HUES6 (cell line): ENCODE measurements around the gene PPP1R14C.
"Not testable (repeated sequence)": the region's sequence is repeated elsewhere in the genome, so short reads cannot be mapped to it uniquely, and the experiment has no call there.

ENCODE experiments used
- H3K27ac ChIP-seq: 2 replicates; pipeline ENCODE4 v1.7.0; 2013; ENCODE audit warnings: low read depth, mild to moderate bottlenecking, low read length, inconsistent platforms
- H3K27me3 ChIP-seq: 2 replicates; pipeline ENCODE4 v1.6.1; 2013; ENCODE audit warnings: low read length; ENCODE audit not compliant: control insufficient read depth, insufficient read depth
- H3K36me3 ChIP-seq: 2 replicates; pipeline ENCODE4 v1.6.1; 2013; ENCODE audit warnings: low read length; ENCODE audit not compliant: control insufficient read depth, insufficient read depth
- H3K4me1 ChIP-seq: 2 replicates; pipeline ENCODE4 v1.6.1; 2013; ENCODE audit warnings: low read length; ENCODE audit not compliant: control insufficient read depth, insufficient read depth
- H3K4me3 ChIP-seq: 2 replicates; pipeline ENCODE4 v1.5.1; 2013; ENCODE audit warnings: low read depth, low read length
- H3K9ac ChIP-seq: one replicate; pipeline ENCODE4 v1.6.1; 2013; ENCODE audit warnings: mild to moderate bottlenecking, low read length
- H3K9me3 ChIP-seq: 2 replicates; pipeline ENCODE4 v1.6.1; 2013; ENCODE audit warnings: low read depth, low read length; ENCODE audit not compliant: control insufficient read depth, insufficient read depth

The PPP1R14C gene

GRCh38 chr6:150137711-150138110 lies 5.1 kb upstream of the PPP1R14C start:
- not testable (repeated sequence) for H3K9ac ChIP-seq, H3K4me3 ChIP-seq, H3K4me1 ChIP-seq, H3K27ac ChIP-seq, H3K36me3 ChIP-seq, H3K9me3 ChIP-seq
- H3K27me3 ChIP-seq: peaks cover 31% of the 10 kb centered on the region

- 0 out of 2 replicates have a peak, but pooled peaks cover 2% of the 10 kb centered on the region for H3K9me3 ChIP-seq
- H3K27me3 ChIP-seq: peaks cover 40% of the 10 kb centered on the region
- 0 out of 2 replicates have a peak, but pooled peaks cover 3% of the 10 kb centered on the region for H3K4me1 ChIP-seq
- H3K36me3 ChIP-seq: no peaks in the 10 kb centered on the region
- no peak overlapping the region for H3K9ac ChIP-seq
- H3K27ac ChIP-seq: no peak overlapping the region
- H3K4me3 ChIP-seq: no peak overlapping the region
Observed at GRCh38 chr6:150138638-150139037, 4.2 kb upstream of the PPP1R14C start.

- H3K27me3 ChIP-seq: peaks cover 49% of the 10 kb centered on the region
- no peak overlapping the region for H3K27ac ChIP-seq
- H3K4me3 ChIP-seq: no peak overlapping the region
- H3K36me3 ChIP-seq: no peaks in the 10 kb centered on the region
- no peak overlapping the region for H3K9ac ChIP-seq
- 0 out of 2 replicates have a peak, but pooled peaks cover 2% of the 10 kb centered on the region for H3K9me3 ChIP-seq
- H3K4me1 ChIP-seq: peaks cover 3% of the 10 kb centered on the region; the same call in 1 of the 2 replicates
Observed at GRCh38 chr6:150139533-150139932, 3.3 kb upstream of the PPP1R14C start.

GRCh38 chr6:150140236-150140969 lies 2.4 kb upstream of the PPP1R14C start:
- peaks cover 3% of the 10 kb centered on the region; the same call in 1 of the 2 replicates for H3K4me1 ChIP-seq
- H3K4me3 ChIP-seq: no peak overlapping the region
- H3K27ac ChIP-seq: no peak overlapping the region
- peaks cover 58% of the 10 kb centered on the region for H3K27me3 ChIP-seq
- no peak overlapping the region for H3K9ac ChIP-seq
- H3K36me3 ChIP-seq: no peaks in the 10 kb centered on the region
- H3K9me3 ChIP-seq: 0 out of 2 replicates have a peak, but pooled peaks cover 2% of the 10 kb centered on the region

- Histone ChIP-seq H3K27me3 (peaks cover 73% of the 10 kb centered on the region), H3K4me1 (peaks cover 3% of the 10 kb centered on the region; the same call in 1 of the 2 replicates), H3K36me3 (no peaks in the 10 kb centered on the region), H3K4me3 (peak overlapping the region; percentile 63), H3K9me3 (no peaks in the 10 kb centered on the region), H3K27ac (no peak overlapping the region), H3K9ac (no peak overlapping the region)
Observed at GRCh38 chr6:150142097-150142669, 661 bp upstream of the PPP1R14C start.

- H3K9ac ChIP-seq: peak overlapping the region; percentile 48
- H3K27ac ChIP-seq: no peak overlapping the region
- H3K9me3 ChIP-seq: no peaks in the 10 kb centered on the region
- H3K4me3 ChIP-seq: peak overlapping the region; percentile 63
- H3K4me1 ChIP-seq: peaks cover 3% of the 10 kb centered on the region; the same call in 1 of the 2 replicates
- H3K36me3 ChIP-seq: no peaks in the 10 kb centered on the region
- peaks cover 85% of the 10 kb centered on the region for H3K27me3 ChIP-seq
Observed at GRCh38 chr6:150143516-150144293, 861 bp downstream of the PPP1R14C start.

- peaks cover 85% of the 10 kb centered on the region for H3K27me3 ChIP-seq
- H3K36me3 ChIP-seq: no peaks in the 10 kb centered on the region
- H3K9ac ChIP-seq: peak overlapping the region; percentile 23
- H3K4me3 ChIP-seq: peak overlapping the region; percentile 63
- H3K4me1 ChIP-seq: peaks cover 3% of the 10 kb centered on the region; the same call in 1 of the 2 replicates
- H3K27ac ChIP-seq: no peak overlapping the region
- H3K9me3 ChIP-seq: no peaks in the 10 kb centered on the region
Observed at GRCh38 chr6:150144294-150144868, 1.5 kb downstream of the PPP1R14C start.

GRCh38 chr6:150145427-150145826 lies 2.6 kb downstream of the PPP1R14C start:
- Histone ChIP-seq H3K4me3 (no peak overlapping the region), H3K9ac (no peak overlapping the region), H3K27me3 (peaks cover 88% of the 10 kb centered on the region), H3K9me3 (no peaks in the 10 kb centered on the region), H3K36me3 (no peaks in the 10 kb centered on the region), H3K27ac (no peak overlapping the region), H3K4me1 (peaks cover 10% of the 10 kb centered on the region)

GRCh38 chr6:150145830-150146229 lies 3.0 kb downstream of the PPP1R14C start:
- Histone ChIP-seq H3K27ac (no peak overlapping the region), H3K27me3 (peaks cover 88% of the 10 kb centered on the region), H3K4me1 (peaks cover 14% of the 10 kb centered on the region), H3K9ac (no peak overlapping the region), H3K9me3 (no peaks in the 10 kb centered on the region), H3K4me3 (no peak overlapping the region), H3K36me3 (no peaks in the 10 kb centered on the region)

GRCh38 chr6:150146436-150146835 lies 3.6 kb downstream of the PPP1R14C start:
- H3K4me1 ChIP-seq: peaks cover 17% of the 10 kb centered on the region
- no peak overlapping the region for H3K4me3 ChIP-seq
- no peaks in the 10 kb centered on the region for H3K9me3 ChIP-seq
- peaks cover 88% of the 10 kb centered on the region for H3K27me3 ChIP-seq
- H3K9ac ChIP-seq: no peak overlapping the region
- H3K27ac ChIP-seq: no peak overlapping the region
- no peaks in the 10 kb centered on the region for H3K36me3 ChIP-seq
